Measurements from ENCODE around the gene ATAD3C. TPM values are rescaled to one million over a fixed set of nuclear protein-coding genes. Genes with fewer than 3 reads are reported as not detected.
"Not testable (repeated sequence)": the region's sequence is repeated elsewhere in the genome, so short reads cannot be mapped to it uniquely, and the experiment has no call there.

Gene ATAD3C
- total and polyA plus RNA-seq, 2 experiments from 2014 or later = 0.45 to 1.3 TPM

- Histone ChIP-seq H3K4me1 (ENCODE audit: insufficient read depth) (no peaks in the 10 kb centered on the region), H3K36me3 (ENCODE audit: insufficient read depth) (peaks cover 4% of the 10 kb centered on the region; the same call in 1 of the 2 replicates), H3K27ac (ENCODE audit: low read depth) (peak within 1 kb of the TSS; percentile 91), H3F3A (replicated peaks; ENCODE audit: low read depth) (0 out of 2 replicates have a peak, but pooled peaks cover 2% of the 10 kb centered on the region), H3K9me2 (ENCODE audit: insufficient read depth) (no peaks in the 10 kb centered on the region), H2AFZ (0 out of 2 replicates have a peak within 1 kb of the TSS, but pooled peaks have one; percentile 66), H4K20me1 (replicated peaks; ENCODE audit: insufficient read depth) (no peaks in the 10 kb centered on the region), H3K4me2 (peak within 1 kb of the TSS; percentile 88), H3K27me3 (ENCODE audit: insufficient read depth) (no peaks in the 10 kb centered on the region), H3K4me3 (peak within 1 kb of the TSS; percentile 80), H3K79me2 (replicated peaks; ENCODE audit: insufficient read depth) (peaks cover 18% of the 10 kb centered on the region)
- H3K4me3 Mint-ChIP-seq = peak within 1 kb of the TSS; percentile 91
- ATAC-seq (peak; percentile 83), DNase-seq (ENCODE audit: low spot score) (peak; percentile 99)
- H3K9me3 Mint-ChIP-seq = no peaks in the 10 kb centered on the region
- peaks cover 9% of the 10 kb centered on the region for H3K27me3 Mint-ChIP-seq (ENCODE audit: insufficient read depth, low read depth, poor library complexity)
- peak within 1 kb of the TSS; percentile 99 for H3K27ac Mint-ChIP-seq
- H3K36me3 Mint-ChIP-seq (ENCODE audit: low read depth) = peaks cover 5% of the 10 kb centered on the region
- H3K4me1 Mint-ChIP-seq = peaks cover 8% of the 10 kb centered on the region; the same call in 2 of the 3 replicates
- TF ChIP-seq CREB1 (CRISPR knock-in tag; IDR thresholded peaks at IDR 0.05; ENCODE audit: low read depth) (peak; percentile 97), ZNF331 (CRISPR knock-in tag; IDR thresholded peaks at IDR 0.05; ENCODE audit: low read depth) (no peak), ETS1 (IDR thresholded peaks at IDR 0.05) (peak; percentile 82), EZH2 (IDR thresholded peaks at IDR 0.05; ENCODE audit: low read depth, unreplicated experiment) (no peak), EZH2phosphoT487 (IDR thresholded peaks at IDR 0.05; ENCODE audit: unreplicated experiment) (no peak), JUNB (IDR thresholded peaks at IDR 0.05; ENCODE audit: unreplicated experiment) (no peak), ZNF462 (CRISPR knock-in tag; IDR thresholded peaks at IDR 0.05) (no peak), STAT1 (IDR thresholded peaks at IDR 0.05; ENCODE audit: unreplicated experiment) (no peak), POLR2AphosphoS5 (IDR thresholded peaks at IDR 0.05; ENCODE audit: low read depth) (peak; percentile 61), REST (IDR thresholded peaks at IDR 0.05; ENCODE audit: unreplicated experiment) (no peak)
Measured at GRCh38 chr1:1511533-1512285, 62.2 kb downstream of the ATAD3C start, which contains the start of gene ATAD3A. Gene ATAD3A, plus strand, starts transcription at chr1:1512162. Its CDS starts 107 bp downstream, at chr1:1512269.

GRCh38 chr1:1512425-1512824 is 62.9 kb downstream of the ATAD3C start:
- not testable (repeated sequence) for H3K36me3 Mint-ChIP-seq (ENCODE audit: low read depth); DNase-seq (ENCODE audit: low spot score); H3F3A ChIP-seq (replicated peaks; ENCODE audit: low read depth); H3K36me3 ChIP-seq (ENCODE audit: insufficient read depth); H3K9me2 ChIP-seq (ENCODE audit: insufficient read depth); H3K4me1 ChIP-seq (ENCODE audit: insufficient read depth); H4K20me1 ChIP-seq (replicated peaks; ENCODE audit: insufficient read depth); H3K27me3 Mint-ChIP-seq (ENCODE audit: insufficient read depth, low read depth, poor library complexity); H3K27ac Mint-ChIP-seq; H2AFZ ChIP-seq; H3K9me3 Mint-ChIP-seq; H3K27ac ChIP-seq (ENCODE audit: low read depth); H3K27me3 ChIP-seq (ENCODE audit: insufficient read depth); H3K4me1 Mint-ChIP-seq
- H3K4me3 Mint-ChIP-seq = peak overlapping the region; percentile 76
- ATAC-seq = peak; percentile 8
- Histone ChIP-seq H3K4me2 (0 out of 2 replicates have a peak overlapping the region, but pooled peaks have one; percentile 68), H3K4me3 (peak overlapping the region; percentile 80), H3K79me2 (replicated peaks; ENCODE audit: insufficient read depth) (peaks cover 18% of the 10 kb centered on the region)

Measured in GM23338 (cell line).